Measurements from ENCODE around the gene PSMA8.
"Not testable (repeated sequence)": the region's sequence is repeated elsewhere in the genome, so short reads cannot be mapped to it uniquely, and the experiment has no call there.

The PSMA8 gene

DNA sequence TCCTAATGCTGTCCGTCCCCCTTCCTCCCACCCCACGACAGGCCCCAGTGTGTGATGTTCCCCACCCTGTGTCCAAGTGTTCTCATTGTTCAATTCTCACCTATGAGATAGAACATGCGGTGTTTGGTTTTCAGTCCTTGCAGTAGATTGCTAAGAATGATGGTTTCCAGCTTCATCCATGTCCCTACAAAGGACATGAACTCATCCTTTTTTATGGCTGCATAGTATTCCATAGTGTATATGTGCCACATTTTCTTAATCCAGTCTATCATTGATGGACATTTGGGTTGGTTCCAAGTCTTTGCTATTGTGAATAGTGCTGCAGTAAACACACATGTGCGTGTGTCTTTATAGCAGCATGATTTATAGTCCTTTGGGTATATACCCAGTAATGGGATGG lies 105.0 kb downstream of the PSMA8 start:
- not testable (repeated sequence) for DNase-seq

DNA sequence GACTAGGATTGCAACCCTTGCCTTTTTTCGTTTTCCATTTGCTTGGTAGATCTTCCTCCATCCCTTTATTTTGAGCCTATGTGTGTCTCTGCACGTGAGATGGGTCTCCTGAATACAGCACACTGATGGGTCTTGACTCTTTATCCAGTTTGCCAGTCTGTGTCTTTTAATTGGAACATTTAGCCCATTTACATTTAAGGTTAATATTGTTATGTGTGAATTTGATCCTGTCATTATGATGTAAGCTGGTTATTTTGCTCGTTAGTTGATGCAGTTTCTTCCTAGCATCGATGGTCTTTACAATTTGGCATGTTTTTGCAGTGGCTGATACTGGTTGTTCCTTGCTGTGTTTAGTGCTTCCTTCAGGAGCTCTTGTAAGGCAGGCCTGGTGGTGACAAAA lies 108.7 kb downstream of the PSMA8 start:
- DNase-seq = not testable (repeated sequence)
